ENCODE measurements around the gene EXOG. TPM values are rescaled to one million over a fixed set of nuclear protein-coding genes. Genes with fewer than 3 reads are reported as not detected.

Gene EXOG
- total RNA-seq, 4 donors from 2014 or later: 1.4 to 3.9 (median 2.3) TPM

DNA sequence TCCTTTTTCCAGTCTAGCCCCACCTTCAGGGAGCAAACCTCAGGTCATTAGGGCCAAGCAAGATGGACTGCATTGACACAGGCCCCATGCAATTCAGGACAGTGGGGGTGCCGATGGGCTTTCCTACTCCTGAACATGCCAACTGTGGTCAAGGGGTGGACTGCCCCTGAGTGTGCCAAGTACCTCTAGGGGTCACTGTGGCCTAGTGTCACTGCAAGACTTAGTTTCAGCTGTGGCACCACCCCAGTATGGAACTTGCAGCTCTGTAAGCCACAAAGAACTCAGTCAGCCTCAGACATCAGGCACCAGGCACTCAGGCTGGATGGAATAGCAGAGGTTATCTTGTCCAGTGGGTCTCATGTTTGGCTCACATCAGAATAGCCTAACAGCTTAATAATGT lies 32.3 kb downstream of the EXOG start:
- DNase-seq (ENCODE audit: low spot score in 2 of 2): no peak
- no peaks in the 10 kb centered on the region for H3K4me1 ChIP-seq
- WGBS: 83% methylated on average over 1 of the region's 1 CpG
- no peak overlapping the region for H3K4me3 ChIP-seq
- H3K27ac ChIP-seq: no peak overlapping the region
- TF ChIP-seq EP300 (IDR thresholded peaks at IDR 0.05): no peak
- TF ChIP-seq, protein P1, sequence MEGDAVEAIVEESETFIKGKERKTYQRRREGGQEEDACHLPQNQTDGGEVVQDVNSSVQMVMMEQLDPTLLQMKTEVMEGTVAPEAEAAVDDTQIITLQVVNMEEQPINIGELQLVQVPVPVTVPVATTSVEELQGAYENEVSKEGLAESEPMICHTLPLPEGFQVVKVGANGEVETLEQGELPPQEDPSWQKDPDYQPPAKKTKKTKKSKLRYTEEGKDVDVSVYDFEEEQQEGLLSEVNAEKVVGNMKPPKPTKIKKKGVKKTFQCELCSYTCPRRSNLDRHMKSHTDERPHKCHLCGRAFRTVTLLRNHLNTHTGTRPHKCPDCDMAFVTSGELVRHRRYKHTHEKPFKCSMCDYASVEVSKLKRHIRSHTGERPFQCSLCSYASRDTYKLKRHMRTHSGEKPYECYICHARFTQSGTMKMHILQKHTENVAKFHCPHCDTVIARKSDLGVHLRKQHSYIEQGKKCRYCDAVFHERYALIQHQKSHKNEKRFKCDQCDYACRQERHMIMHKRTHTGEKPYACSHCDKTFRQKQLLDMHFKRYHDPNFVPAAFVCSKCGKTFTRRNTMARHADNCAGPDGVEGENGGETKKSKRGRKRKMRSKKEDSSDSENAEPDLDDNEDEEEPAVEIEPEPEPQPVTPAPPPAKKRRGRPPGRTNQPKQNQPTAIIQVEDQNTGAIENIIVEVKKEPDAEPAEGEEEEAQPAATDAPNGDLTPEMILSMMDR (IDR thresholded peaks at IDR 0.05): no peak
- no peak for TF ChIP-seq POLR2A (IDR thresholded peaks at IDR 0.05)
- no peak for TF ChIP-seq POLR2AphosphoS5 (IDR thresholded peaks at IDR 0.05)
- H3K9me3 ChIP-seq: no peaks in the 10 kb centered on the region
- no peaks in the 10 kb centered on the region for H3K27me3 ChIP-seq
- peaks cover 18% of the 10 kb centered on the region for H3K36me3 ChIP-seq

DNA sequence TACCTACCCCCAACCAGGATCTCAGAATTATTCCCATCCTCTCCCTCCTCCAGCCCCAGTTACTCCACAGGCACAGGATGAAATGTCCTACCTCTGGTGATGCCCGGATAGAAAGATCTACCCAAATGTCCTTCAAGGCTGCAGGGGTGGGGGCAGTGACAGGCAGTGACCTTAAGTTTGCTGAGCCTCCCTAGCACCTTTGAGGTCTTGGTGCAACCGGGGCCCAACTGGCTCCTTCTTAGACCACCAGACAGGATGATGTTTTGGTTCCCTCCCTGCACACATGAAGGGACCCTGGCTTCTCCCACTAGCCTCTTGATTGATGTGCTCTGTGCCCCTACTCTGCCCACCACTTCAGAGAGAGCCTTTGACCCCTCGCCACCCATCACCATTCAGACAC lies 36.4 kb downstream of the EXOG start:
- Histone ChIP-seq H3K9me3 (no peaks in the 10 kb centered on the region), H3K36me3 (no peaks in the 10 kb centered on the region), H3K27me3 (no peaks in the 10 kb centered on the region), H3K4me3 (no peak overlapping the region), H3K27ac (no peak overlapping the region), H3K4me1 (no peaks in the 10 kb centered on the region)
- DNase-seq (ENCODE audit: low spot score in 2 of 2): no peak
- TF ChIP-seq EP300 (IDR thresholded peaks at IDR 0.05): no peak
- 73% methylated on average over 3 of the region's 3 CpGs for WGBS

DNA sequence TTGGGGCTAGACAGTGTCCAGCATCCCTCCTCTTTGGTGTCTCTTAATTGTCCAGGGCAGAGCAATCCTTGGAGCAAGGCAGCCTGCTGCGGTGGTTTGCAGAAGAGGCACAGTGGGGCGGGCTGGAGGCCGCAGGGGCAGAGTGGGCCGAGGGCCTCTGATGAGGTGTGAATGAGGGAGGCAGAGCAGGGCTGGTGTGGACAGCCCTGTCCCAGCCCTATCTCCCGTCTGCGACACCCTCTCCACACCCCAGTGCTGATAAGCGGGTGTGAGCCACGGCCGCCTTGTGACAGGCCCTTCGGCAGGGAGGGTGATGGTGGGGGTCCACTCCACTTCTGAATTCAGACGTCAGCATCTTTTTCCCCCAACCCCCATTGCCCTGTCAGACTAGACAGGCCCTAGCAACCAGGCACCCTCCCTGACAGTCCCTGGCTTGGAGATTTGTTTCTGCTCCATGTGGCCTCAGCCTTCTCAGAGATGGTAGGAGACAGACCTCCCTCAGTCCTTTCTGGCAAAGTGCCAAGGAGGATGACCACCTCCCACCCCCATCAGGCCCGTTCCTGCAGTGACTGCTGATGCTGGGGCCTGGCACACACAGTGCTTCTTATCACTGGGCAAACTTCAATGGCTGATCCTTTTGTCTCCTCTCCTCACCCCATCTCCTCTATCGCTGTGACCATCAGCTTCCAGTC lies 37.3 kb downstream of the EXOG start:
- no peak for TF ChIP-seq POLR2AphosphoS5 (IDR thresholded peaks at IDR 0.05)
- TF ChIP-seq, protein P1 (IDR thresholded peaks at IDR 0.05): no peak
- no peak for TF ChIP-seq EP300 (IDR thresholded peaks at IDR 0.05)
- no peak for TF ChIP-seq POLR2A (IDR thresholded peaks at IDR 0.05)

DNA sequence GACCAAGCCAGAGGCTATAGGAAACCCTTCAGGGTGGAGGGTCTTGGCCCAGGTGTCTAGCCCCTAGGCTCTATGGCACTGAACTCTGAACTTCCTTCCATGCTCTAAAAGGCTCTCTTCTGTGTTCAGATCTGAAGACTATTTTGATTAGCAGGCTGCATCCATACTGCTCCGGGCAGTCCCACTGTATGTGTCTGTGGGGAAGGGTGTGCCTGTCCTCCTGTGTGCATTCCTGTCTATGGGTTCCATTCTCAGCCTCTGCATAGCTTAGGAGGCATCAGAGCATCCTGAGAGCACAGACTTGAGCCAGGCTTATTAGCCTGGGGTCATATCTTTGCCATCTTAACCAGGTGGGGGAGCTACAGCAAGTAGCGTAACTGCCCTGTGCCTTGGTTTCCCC lies 38.0 kb downstream of the EXOG start:
- Histone ChIP-seq H3K9me3 (no peaks in the 10 kb centered on the region), H3K27ac (no peak overlapping the region), H3K36me3 (no peaks in the 10 kb centered on the region), H3K4me3 (no peak overlapping the region), H3K27me3 (no peaks in the 10 kb centered on the region), H3K4me1 (no peaks in the 10 kb centered on the region)
- 86% methylated on average over 2 of the region's 2 CpGs for WGBS
- TF ChIP-seq POLR2AphosphoS5 (IDR thresholded peaks at IDR 0.05) (no peak), EP300 (IDR thresholded peaks at IDR 0.05) (no peak), POLR2A (IDR thresholded peaks at IDR 0.05) (no peak)
- TF ChIP-seq, protein P1 (IDR thresholded peaks at IDR 0.05): no peak
- no peak for DNase-seq (ENCODE audit: low spot score in 2 of 2)

More for the DNA sequence above, 37.3 kb downstream of the EXOG start:
- H3K4me3 ChIP-seq: no peak overlapping the region
- no peaks in the 10 kb centered on the region for H3K36me3 ChIP-seq
- WGBS: 84% methylated on average over 12 of the region's 13 CpGs
- no peaks in the 10 kb centered on the region for H3K27me3 ChIP-seq
- no peak for DNase-seq (ENCODE audit: low spot score in 2 of 2)
- no peaks in the 10 kb centered on the region for H3K9me3 ChIP-seq
- H3K27ac ChIP-seq: no peak overlapping the region
- no peaks in the 10 kb centered on the region for H3K4me1 ChIP-seq

DNA sequence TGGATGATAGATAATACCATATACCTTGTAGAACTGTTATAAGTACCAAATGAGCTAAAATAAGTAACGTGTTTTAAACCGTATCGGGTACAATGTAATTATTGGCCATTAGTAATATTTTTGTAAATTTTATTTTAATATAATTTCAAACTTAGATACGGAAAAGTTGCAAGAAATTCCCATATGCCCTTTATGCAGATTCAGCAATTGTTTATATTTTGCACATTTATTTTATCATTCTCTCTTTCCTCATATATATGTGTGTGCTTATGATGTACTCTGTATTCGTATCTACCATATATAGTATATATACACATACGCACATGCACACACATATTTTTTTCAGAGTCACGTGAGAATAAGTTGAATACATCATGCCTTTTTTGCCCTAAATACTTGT lies 38.5 kb downstream of the EXOG start:
- no peaks in the 10 kb centered on the region for H3K27me3 ChIP-seq
- WGBS: 97% methylated on average over 7 of the region's 7 CpGs
- H3K4me3 ChIP-seq: no peak overlapping the region
- H3K27ac ChIP-seq: no peak overlapping the region
- no peaks in the 10 kb centered on the region for H3K4me1 ChIP-seq
- no peaks in the 10 kb centered on the region for H3K36me3 ChIP-seq
- no peak for TF ChIP-seq POLR2A (IDR thresholded peaks at IDR 0.05)
- TF ChIP-seq POLR2AphosphoS5 (IDR thresholded peaks at IDR 0.05): no peak
- TF ChIP-seq, protein P1 (IDR thresholded peaks at IDR 0.05): no peak
- no peak for TF ChIP-seq EP300 (IDR thresholded peaks at IDR 0.05)
- no peak for DNase-seq (ENCODE audit: low spot score in 2 of 2)
- no peaks in the 10 kb centered on the region for H3K9me3 ChIP-seq

DNA sequence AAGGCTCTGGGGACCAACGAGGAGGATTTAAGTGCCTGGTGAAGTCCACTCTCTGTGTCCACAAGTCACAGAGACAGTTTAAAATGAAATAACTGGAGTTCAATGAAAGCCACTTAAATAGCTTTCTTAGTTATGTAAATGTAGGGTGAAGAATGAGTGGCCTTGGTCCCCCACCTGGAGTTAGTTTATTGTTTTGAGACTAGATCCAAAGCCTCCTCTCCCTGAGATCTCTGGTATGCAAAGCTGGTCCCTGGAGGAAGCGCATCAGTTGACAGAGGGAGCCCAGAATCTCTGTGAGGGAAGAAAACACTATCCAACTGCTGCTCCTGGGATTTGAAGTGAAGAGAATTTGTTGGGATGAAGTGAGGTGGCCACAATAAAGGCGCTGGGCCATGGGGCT lies 40.5 kb downstream of the EXOG start:
- 77% methylated on average over 3 of the region's 3 CpGs for WGBS
- Histone ChIP-seq H3K4me3 (no peak overlapping the region), H3K27me3 (no peaks in the 10 kb centered on the region), H3K4me1 (no peaks in the 10 kb centered on the region), H3K36me3 (no peaks in the 10 kb centered on the region), H3K9me3 (no peaks in the 10 kb centered on the region), H3K27ac (no peak overlapping the region)
- TF ChIP-seq, protein P1 (IDR thresholded peaks at IDR 0.05): no peak
- TF ChIP-seq POLR2A (IDR thresholded peaks at IDR 0.05) (no peak), EP300 (IDR thresholded peaks at IDR 0.05) (no peak), POLR2AphosphoS5 (IDR thresholded peaks at IDR 0.05) (no peak)
- no peak for DNase-seq (ENCODE audit: low spot score in 2 of 2)

Data from suprapubic skin (tissue), 4 donors.